ENCODE measurements around the gene GET3.

GET3 gene

DNA sequence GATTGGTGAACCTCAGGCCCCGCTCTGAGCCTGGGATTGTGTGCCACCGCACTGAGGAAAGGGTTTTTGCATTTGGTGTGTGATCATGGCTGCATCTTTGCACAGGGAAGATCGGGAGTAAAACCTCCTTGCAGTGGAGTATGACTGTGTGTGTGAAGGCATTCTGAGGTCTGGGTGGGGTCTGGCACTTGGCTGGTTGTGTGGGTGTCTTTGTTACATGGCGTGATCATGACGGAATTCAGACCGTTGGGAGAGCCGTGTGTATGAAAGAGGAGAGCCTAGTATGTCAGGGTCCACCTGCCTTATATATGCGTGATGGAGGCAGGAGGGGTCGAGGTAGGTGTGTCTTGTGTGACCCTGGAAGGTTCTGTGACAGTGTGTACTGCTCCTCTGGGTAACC lies 13.6 kb downstream of the GET3 start:
- DNase-seq (ENCODE audit: extremely low read depth in 1 of 2, low read depth in 1 of 2): no peak

DNA sequence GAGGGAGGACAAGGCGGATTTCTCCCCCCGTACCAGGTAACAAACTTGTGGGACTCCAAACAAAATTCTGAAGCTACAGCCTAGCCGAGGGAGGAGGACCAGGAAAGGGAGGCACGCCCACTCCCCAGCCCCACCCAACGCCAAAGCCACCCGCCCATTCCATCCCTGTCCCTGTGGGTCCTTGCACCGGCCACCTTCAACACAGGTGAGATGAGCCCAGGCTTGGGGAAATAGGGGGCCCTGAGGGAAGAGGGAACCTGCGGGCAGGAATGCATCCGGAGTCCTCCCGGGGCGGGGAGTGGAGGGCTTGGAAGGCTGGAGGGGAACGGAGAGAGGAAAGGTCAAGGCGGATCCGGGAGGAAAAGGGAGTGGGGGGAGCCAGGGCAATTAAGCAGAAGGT lies 14.3 kb downstream of the GET3 start, which contains the start of gene BEST2:
Gene BEST2, plus strand, starts transcription at position 157 of the 400 bp plus-strand sequence. CDS start 802 bp downstream, outside the sequence.
- no peak for DNase-seq (ENCODE audit: extremely low read depth in 1 of 2, low read depth in 1 of 2)

DNA sequence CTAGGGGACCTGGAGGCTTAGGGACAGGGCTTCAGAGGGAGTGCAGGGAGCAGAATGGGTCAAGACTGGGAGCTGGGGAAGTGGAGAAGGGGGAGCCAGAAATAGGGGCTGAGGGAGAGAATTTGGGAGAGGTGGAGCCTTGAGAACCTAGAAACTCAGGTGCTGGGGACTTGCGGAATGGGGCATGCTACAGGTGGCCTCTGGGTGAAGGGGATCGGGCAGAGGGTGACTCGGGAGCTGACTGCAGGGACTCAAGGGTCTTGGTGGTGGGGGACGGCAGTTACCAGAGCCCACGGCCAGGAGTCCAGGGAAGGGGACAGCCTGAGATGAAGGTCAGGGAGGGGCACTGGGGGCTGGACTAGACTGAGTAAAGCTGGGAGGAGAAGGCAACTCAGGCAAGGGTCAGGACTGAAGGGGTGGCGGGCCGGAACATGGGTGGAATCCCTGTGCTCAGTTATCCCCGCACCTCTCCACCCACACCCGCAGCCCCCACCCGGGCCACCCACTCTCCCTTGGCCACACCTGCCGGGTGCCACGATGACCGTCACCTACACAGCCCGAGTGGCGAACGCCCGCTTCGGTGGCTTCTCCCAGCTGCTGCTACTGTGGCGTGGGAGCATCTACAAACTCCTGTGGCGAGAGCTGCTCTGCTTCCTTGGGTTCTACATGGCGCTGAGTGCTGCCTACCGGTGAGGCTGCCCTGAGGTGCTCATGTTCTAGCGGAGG lies 14.9 kb downstream of the GET3 start:
- no peak for DNase-seq (ENCODE audit: extremely low read depth in 1 of 2, low read depth in 1 of 2)

DNA sequence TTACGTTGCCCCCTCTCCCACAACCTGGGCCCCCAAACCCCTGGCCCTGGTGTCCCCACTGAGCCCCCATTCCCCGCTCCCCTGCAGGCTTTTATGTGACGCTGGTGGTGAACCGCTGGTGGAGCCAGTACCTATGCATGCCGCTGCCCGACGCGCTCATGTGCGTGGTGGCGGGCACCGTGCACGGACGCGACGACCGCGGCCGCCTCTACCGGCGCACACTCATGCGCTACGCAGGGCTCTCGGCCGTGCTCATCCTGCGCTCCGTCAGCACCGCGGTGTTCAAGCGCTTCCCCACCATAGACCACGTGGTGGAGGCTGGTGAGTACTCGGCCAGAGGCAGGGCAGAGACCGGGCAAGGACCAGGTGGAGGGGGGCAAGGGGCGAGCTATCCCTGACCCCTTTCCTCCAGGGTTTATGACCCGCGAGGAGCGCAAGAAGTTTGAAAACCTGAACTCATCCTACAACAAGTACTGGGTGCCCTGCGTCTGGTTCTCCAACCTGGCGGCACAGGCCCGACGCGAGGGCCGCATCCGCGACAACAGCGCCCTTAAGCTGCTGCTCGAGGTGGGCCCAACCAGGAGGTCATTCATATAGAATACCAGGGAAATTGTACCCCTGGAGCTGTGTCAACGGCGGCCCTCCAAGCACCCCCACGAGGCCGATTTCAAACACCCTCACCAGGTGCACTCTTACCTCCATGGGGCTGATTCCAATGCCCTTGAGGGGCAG lies 17.3 kb downstream of the GET3 start:
- no peak for DNase-seq (ENCODE audit: extremely low read depth in 1 of 2, low read depth in 1 of 2)

DNA sequence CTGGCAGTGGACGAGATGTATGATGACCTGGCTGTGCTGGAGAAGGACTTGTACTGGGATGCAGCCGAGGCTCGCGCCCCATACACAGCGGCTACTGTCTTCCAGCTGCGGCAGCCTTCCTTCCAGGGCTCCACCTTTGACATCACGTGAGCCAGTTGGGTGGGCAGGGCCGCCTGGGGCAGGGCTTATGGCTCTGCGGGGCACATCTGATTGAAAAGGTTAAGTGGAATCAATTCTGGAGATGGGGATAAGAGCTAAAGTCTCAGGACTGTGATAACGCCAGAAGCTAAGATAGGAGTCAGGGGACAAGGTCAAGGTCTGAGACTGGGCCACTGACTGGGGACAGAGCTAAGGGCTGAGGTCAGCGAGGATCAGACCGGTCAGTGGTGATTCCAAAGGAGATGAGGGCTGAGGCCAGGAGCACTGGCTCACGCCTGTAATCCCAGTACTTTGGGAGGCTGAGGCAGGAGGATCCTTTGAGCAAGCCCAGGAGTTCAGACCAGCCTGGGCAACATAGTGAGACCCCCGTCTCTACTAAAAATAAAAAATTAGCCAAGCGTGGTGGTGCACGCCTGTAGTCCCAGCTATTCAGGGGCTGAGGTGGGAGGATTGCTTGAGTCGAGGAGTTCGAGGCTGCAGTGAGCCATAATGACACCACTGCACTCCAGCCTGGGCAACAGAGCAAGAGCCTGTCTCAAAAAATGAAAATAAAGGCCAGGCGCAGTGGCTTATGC lies 19.0 kb downstream of the GET3 start:
- no peak for DNase-seq (ENCODE audit: extremely low read depth in 1 of 2, low read depth in 1 of 2)

DNA sequence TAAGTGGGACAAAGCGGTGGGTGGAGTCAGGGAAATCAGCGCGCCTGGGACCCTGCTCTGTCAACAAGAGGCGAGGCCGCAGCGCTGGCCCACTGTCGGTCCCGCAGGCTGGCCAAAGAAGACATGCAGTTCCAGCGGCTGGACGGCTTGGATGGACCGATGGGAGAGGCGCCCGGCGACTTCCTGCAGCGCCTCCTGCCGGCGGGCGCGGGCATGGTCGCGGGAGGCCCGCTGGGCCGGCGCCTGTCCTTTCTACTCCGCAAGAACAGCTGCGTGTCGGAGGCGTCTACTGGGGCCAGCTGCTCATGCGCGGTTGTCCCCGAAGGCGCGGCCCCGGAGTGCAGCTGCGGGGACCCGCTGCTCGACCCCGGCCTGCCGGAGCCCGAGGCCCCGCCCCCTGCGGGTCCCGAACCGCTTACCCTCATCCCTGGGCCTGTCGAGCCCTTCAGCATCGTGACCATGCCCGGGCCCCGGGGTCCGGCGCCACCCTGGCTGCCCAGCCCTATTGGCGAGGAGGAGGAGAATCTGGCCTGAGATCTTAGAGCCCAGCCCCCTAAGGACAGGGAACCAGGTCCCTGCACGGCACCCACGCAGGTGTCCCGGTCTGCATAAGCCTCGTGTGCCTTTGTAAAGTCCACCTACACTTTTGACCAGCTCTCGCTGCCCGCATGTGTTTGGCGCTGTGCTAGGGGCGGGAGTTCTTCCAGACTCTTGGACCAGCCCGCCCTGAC lies 20.4 kb downstream of the GET3 start:
- DNase-seq (ENCODE audit: extremely low read depth in 1 of 2, low read depth in 1 of 2): peak in 1 of 2 donors; percentile 47

DNA sequence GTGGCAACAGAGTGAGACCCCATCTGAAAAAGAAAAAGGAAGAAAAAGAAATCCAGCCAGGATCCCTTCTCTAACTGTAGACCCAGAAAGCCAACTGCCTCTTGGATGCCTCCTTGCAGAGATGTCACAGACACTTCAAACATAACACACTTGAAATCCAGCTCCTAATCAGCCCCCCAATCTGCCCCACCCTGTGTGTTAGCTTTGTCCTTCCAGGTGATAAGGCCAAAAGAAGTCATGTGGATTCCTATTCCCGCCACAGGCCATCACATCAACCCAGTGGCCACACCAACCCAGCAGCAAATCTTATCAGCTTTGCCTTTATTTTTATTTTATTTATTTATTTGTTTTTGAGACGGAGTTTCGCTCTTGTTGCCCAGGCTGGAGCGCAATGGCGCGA lies 22.4 kb downstream of the GET3 start:
- DNase-seq (ENCODE audit: extremely low read depth in 1 of 2, low read depth in 1 of 2): no peak

DNA sequence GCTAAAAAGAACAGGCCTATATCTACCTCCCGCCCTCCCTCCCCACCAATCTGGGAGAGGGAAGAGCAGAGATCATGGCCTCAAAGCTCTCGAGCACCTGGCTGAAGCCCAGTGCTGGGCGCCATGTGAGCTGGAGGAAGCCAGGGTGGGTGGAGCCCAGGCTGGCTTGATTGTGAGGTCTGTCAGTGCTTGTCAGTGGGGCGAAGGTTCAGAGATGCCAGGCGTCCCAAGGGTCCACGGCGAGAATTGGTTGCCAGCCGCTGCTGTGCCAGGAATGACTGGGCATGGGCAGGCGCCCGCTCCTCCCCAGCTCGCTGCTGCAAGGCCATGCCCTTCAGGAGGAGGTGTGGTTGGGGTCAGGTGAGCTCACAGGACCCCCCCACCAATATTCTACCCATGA lies 25.8 kb downstream of the GET3 start:
- no peak for DNase-seq (ENCODE audit: extremely low read depth in 1 of 2, low read depth in 1 of 2)

DNA sequence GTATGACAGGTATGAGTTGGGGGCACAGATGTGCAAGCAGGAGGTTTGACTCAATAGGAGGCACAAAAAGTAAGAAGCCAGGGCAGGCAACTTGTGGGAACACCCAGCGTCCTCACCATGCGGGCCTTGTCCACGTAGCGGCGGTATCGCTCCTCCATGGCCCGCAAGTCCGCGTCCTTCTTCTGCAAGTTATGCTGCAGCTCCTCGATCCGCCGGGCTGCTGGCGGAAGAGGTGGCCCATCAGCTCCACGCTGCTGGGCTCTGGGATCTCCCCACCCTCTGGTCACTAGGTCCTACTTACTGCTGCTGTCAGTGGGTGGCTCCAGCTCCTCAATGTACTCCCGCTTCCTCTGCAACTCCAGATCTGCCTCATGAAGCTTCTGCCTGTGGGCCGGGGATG lies 27.4 kb downstream of the GET3 start:
- DNase-seq (ENCODE audit: extremely low read depth in 1 of 2, low read depth in 1 of 2): no peak

DNA sequence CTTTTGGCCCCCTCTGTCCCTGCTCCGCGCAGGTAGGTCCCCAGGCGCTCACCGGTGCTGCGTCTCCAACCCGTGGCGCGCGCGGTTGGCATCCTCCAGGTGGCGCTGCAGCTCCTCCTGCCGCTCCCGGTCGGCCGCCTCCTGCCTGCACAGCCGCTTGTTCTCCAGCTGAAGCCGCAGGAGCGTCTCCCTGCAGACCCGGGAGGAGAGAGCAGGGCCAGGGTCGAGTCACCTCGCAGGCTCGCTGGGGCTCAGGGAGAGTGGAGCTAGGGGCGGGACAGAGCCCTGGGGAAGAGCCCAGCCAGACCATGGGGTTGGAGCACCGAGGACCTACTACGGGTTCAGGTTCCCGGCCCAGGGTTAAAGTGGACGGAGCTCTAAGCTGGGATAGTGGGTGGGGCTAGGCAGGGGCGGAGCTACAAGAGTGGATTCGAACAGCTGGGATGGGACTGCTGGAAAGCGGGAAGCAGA lies 28.8 kb downstream of the GET3 start:
- peak; percentile 50 to 60 for DNase-seq (ENCODE audit: extremely low read depth in 1 of 2, low read depth in 1 of 2)

DNA sequence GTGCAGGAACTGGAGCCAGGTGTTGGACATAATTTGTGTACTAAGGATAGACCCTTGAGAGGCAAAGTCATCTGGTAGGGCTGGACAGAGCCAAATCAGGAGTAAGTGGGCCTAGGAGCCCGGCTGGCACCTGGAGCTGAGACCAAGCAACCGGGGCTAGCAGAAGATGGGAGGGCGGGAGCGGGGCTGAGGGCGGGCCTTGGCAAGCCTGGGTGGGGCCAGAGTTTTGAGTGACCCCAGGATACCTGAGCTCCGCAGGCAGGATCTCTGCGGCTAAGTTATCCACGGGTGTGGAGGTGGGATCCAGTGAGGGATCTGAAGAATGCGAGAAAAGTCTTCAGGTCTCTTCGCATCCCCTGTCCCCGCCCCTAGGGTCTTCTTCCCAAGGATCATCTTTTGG lies 29.9 kb downstream of the GET3 start:
- no peak for DNase-seq (ENCODE audit: extremely low read depth in 1 of 2, low read depth in 1 of 2)

DNA sequence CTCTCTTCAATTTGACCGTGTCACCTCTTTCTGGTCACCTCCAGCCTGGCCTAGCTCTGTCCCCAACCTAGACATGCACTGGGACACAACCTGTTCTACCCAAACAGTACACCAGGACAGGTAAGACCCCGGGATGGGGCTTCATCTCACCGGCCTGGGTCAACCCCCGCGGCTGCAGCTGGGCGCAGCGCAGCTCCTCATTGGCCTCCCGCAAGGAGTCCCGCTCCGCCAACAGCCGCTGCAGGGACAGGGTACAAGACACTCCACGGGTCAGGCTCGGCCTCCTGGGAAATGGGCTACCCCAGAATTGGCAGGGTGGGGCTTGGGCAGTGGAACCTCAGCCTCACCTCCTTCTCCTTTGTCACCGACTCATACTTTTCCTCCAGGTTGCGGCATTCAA lies 30.4 kb downstream of the GET3 start:
- no peak for DNase-seq (ENCODE audit: extremely low read depth in 1 of 2, low read depth in 1 of 2)

DNA sequence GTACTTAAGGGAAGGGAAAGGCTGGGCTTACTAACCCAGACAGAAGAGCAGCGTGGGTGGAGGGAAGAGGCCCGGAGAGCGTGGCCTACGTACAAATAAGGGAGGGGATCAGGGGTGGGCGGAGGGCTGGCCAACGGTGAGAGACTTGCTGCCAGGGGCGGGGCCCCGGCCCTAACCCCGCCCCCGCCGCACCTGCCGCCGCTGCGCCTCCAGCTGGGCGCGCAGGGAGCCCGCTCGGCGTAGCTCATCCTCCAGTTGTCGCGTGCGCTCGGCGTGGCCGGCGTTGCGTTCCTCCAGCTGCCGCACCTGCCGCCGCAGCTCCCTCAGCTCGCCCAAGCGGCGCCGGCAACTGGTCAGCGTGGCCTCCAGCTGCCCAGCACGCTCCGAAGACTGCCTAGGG lies 32.4 kb downstream of the GET3 start:
- DNase-seq (ENCODE audit: extremely low read depth in 1 of 2, low read depth in 1 of 2): no peak

DNA sequence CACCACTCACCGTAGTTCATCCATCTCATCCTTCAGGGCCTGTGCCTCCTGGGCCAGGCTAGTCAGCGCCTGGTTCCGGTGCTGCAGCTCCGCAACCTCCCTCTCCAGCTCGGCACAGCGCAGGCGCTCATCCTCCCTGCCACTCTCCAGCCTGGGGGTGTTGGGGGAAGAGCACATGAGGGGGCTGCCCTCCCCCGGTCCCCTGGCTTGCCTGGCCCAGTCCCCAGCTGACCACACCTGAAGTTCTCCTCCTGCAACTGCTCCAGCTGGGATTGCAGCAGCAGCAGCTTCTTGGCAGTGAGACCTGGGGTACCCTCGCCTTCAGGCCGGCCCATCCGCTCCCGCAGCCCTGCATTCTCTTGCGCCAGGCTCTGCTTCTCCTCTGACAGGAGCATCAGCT lies 33.6 kb downstream of the GET3 start:
- DNase-seq (ENCODE audit: extremely low read depth in 1 of 2, low read depth in 1 of 2): no peak

DNA sequence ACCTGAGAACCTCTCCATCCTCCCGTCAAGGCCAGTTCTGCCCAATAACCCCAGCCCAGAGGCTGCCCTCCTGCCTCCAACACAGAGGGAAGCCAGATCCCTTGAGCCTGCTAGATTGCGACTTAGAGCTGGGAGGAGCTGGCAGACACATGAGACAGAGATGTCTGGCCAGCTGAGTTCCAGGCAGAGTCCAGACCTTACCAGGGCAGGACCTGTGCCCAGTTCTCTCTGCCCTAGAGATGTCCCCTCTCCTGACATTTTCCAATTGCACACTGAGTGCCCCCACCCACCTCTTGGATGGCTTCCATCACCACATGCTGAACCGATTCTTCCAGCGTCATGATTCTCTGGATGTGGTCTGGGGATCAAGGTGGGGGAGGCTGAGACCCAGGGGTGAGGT lies 35.0 kb downstream of the GET3 start:
- no peak for DNase-seq (ENCODE audit: extremely low read depth in 1 of 2, low read depth in 1 of 2)

DNA sequence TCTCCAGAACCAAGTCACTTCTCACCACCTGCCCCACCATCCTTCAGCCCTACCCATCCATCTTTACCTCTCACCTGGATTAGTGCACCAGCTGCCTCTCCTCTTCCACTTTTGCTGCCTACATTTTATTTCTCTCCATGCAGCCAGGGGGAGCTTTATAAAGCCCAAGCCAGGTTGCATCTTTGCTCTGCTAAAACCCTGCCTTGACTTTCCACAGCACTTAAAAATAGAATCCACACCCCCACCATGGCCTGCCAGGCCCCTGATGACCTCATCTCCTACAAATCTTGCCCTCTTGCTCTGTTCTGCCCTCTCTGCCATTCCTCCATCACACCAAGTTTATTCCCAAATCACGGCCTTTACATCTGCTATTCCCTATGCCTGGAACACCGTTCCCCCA lies 36.3 kb downstream of the GET3 start:
- no peak for DNase-seq (ENCODE audit: extremely low read depth in 1 of 2, low read depth in 1 of 2)

DNA sequence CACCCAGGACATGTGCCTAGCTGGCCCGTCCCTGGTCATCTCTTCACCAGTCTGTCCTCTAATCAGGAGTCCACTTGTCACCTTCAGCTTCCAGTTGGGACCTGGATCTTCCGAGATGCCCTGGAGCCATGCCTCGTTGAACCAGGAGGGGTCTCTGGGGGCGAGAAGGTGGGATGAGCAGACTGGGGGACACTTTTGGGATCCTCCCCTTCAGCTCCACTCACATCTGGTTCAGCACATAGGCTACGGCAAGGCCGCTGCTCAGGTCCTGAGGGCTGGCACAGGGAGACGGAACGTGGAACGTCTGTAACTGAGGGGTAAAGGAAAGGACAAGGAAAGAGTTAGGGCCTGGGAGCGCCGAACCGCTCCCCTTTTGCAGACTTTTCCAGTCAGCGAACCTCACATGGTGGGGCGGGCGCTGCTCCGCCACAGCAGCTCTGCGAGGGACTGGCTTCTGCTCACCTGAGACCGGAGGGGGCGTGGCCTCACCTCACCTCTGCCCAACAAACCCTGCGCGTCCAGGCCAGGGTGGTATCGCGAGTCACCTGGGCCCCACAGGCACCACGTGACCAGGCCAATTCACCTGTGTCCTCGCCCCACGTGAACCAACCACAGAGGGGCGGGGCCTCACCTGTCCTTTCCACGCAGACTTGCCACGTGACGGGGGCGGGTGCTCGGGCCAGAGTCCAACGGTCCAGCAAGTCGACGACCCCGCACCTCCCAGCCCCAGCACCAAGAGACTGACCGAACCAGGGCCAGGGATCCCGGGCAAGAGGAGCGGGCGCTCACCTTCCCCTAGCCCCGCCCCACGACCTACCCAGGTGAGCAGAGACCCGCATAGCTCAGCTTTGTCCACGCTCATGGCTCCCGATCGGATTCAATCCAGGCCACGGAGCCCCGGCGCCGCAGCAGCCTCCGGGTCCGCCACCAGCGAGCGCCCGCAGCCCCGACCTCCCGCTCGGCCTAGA lies 37.6 kb downstream of the GET3 start, which contains the start of gene HOOK2:
Gene HOOK2, minus strand, starts transcription at position 965 of the 968 bp plus-strand sequence. Its CDS starts 103 bp downstream, at position 862.
- no peak for DNase-seq (ENCODE audit: extremely low read depth in 1 of 2, low read depth in 1 of 2)

DNA sequence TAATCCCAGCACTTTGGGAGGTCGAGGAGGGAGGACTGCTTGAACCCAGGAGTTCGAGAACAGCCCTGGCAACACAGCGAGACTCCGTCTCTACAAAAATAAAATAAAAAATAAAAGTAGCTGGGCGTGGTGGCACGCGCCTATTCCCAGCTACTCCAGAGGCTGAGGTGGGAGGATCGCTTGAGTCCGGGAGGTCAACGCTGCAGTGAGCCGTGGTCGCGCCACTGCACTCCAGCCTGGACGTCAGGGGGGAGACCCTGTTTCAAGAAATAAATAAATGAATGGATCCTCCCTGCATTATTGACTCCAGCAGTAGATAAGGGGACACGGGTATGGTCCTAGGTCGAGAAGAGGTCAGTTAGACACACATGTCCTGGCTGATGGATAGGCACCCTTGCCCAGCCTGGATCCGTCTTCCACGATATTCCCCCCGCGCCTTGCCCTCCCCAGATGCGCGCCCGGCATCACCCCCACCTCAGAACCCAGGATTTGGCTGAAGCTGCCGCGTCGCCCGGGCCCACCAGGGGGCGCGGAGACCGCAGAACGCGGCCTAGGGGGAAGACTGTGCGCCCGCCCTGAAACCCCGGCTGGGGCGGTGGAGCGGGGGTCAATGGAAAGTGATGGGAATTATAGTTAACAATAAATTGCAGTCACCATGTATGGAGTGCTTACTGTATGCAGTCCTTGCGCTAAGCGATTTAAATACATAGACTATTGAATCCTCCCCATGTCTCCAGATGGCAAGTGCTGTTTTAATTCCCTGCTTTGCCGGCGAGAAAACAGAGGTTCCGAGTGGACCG lies 40.1 kb downstream of the GET3 start:
- DNase-seq (ENCODE audit: extremely low read depth in 1 of 2, low read depth in 1 of 2): peak; percentile 63 to 68

All from stimulated activated CD8-positive, alpha-beta memory T cell treated with anti-CD3 and anti-CD28 coated beads, Interleukin-7, amount 100 ng/mL, for 48 hours (primary cell).